Mammary epithelial cell (primary cell): ENCODE results near the gene CTDNEP1.

Experiments used
- EZH2 ChIP-seq: IDR thresholded peaks from 2 replicates; pipeline ENCODE4 v1.6.1; 2012; ENCODE audit warnings: low read length, inconsistent platforms, borderline replicate concordance
- TF ChIP-seq, protein P1 (sequence below), 2 donors: IDR thresholded peaks in 1 of 2; conservative IDR thresholded peaks in 1 of 2; 2 replicates each; pipeline ENCODE4 v1.5.1; 2011 to 2012; ENCODE audit warnings: inconsistent platforms in 2 of 2, low read length in 2 of 2, mild to moderate bottlenecking in 2 of 2, control low read depth in 1 of 2, low read depth in 1 of 2; ENCODE audit not compliant: insufficient read depth in 1 of 2; ENCODE audit errors: extremely low read depth in 1 of 2

DNA sequence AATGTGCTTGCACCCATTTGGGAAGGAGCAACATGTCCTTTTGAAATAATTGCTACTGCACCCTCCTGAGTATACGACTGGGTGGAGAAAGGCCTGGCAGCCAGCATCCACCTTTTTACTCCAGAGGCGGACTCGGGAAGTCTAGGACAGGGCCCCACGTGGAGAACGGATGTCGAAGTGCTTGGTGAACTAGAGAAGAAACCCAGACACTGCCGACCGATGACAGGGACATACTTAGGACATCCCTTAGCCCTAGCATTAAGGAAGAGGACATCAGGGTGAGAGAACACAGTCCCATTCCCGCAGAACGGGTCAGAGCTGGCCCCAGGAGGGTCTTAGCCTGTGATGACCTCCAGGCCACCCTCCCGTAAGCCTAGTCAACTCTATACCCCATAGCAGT, 39.2 kb upstream of the CTDNEP1 start:
- TF ChIP-seq EZH2, result no peak
- TF ChIP-seq, protein P1, sequence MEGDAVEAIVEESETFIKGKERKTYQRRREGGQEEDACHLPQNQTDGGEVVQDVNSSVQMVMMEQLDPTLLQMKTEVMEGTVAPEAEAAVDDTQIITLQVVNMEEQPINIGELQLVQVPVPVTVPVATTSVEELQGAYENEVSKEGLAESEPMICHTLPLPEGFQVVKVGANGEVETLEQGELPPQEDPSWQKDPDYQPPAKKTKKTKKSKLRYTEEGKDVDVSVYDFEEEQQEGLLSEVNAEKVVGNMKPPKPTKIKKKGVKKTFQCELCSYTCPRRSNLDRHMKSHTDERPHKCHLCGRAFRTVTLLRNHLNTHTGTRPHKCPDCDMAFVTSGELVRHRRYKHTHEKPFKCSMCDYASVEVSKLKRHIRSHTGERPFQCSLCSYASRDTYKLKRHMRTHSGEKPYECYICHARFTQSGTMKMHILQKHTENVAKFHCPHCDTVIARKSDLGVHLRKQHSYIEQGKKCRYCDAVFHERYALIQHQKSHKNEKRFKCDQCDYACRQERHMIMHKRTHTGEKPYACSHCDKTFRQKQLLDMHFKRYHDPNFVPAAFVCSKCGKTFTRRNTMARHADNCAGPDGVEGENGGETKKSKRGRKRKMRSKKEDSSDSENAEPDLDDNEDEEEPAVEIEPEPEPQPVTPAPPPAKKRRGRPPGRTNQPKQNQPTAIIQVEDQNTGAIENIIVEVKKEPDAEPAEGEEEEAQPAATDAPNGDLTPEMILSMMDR (conservative IDR thresholded peaks at IDR 0.05 in 1 of 2, IDR thresholded peaks at IDR 0.05 in 1 of 2; ENCODE audit: extremely low read depth in 1 of 2, insufficient read depth in 1 of 2, low read depth in 1 of 2, low read length in 2 of 2), result no peak
